ENCODE measurements around the gene ADGRG7. TPM values are rescaled to one million over a fixed set of nuclear protein-coding genes. Genes with fewer than 3 reads are reported as not detected.
"Not testable (repeated sequence)": the region's sequence is repeated elsewhere in the genome, so short reads cannot be mapped to it uniquely, and the experiment has no call there.

ADGRG7 gene
- total RNA-seq, 1 experiment from 2014 or later: not detected

DNA sequence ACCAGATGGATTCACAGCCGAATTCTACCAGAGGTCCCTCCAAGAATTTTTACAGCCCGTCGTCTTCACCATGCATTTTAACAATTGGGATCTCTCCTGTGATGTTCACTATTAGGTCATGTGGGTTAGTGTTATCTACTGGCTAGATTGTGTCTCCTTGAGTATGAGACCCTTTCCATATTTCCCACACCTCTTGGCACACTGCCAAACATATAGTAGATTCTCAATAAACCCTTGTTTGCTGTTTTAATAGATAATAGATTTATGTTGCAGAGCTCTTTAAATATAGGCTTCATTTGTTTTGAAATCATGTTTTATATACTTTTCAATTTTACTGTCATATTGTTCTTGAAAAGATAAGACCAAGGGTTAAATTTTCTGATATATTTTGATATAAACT, 34.9 kb upstream of the ADGRG7 start:
- Histone ChIP-seq H3K4me3 (ENCODE audit: low read length) (no peak overlapping the region), H3K4me1 (ENCODE audit: low read length) (no peaks in the 10 kb centered on the region), H3K4me2 (ENCODE audit: low read depth, low read length, poor library complexity, severe bottlenecking) (no peak overlapping the region), H2AFZ (ENCODE audit: low read length) (no peak overlapping the region), H3K9me2 (replicated peaks; ENCODE audit: insufficient read depth, low read length) (no peaks in the 10 kb centered on the region), H3K27me3 (ENCODE audit: low read length) (no peaks in the 10 kb centered on the region), H3K9ac (ENCODE audit: low read length) (no peak overlapping the region), H3K36me3 (ENCODE audit: insufficient read depth, low read length) (no peaks in the 10 kb centered on the region), H3K27ac (ENCODE audit: low read length) (no peak overlapping the region), H3K79me2 (ENCODE audit: low read length) (no peaks in the 10 kb centered on the region), H3K9me3 (ENCODE audit: low read length) (no peaks in the 10 kb centered on the region), H4K20me1 (ENCODE audit: insufficient read depth, low read depth, low read length) (no peaks in the 10 kb centered on the region)
- DNase-seq: no peak

DNA sequence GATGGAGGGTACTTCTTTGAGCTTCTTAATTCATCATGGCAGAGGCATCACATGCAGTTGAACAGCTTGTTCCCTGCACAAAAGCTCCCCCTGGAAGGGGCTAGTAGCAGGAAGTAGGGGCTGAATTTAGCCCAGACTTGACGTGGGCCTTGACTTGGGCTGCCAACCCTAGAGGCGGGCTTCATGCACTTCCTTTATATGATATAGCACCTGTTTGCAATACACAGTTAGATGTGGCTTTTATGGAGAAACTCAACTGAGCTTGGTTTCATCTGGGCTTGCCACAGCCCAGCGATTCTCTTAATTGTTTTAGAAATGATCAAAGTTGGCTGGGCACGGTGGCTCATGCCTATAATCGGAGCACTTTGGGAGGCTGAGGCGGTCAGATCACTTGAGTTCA, 33.7 kb upstream of the ADGRG7 start:
- Histone ChIP-seq H3K9me2 (replicated peaks; ENCODE audit: insufficient read depth, low read length) (no peaks in the 10 kb centered on the region), H3K4me2 (ENCODE audit: low read depth, low read length, poor library complexity, severe bottlenecking) (no peak overlapping the region), H3K4me1 (ENCODE audit: low read length) (no peaks in the 10 kb centered on the region), H4K20me1 (ENCODE audit: insufficient read depth, low read depth, low read length) (no peaks in the 10 kb centered on the region), H3K9ac (ENCODE audit: low read length) (no peak overlapping the region), H3K4me3 (ENCODE audit: low read length) (no peak overlapping the region), H3K79me2 (ENCODE audit: low read length) (no peaks in the 10 kb centered on the region), H3K27me3 (ENCODE audit: low read length) (no peaks in the 10 kb centered on the region), H3K27ac (ENCODE audit: low read length) (no peak overlapping the region), H3K9me3 (ENCODE audit: low read length) (no peaks in the 10 kb centered on the region), H3K36me3 (ENCODE audit: insufficient read depth, low read length) (no peaks in the 10 kb centered on the region), H2AFZ (ENCODE audit: low read length) (no peak overlapping the region)
- no peak for DNase-seq

DNA sequence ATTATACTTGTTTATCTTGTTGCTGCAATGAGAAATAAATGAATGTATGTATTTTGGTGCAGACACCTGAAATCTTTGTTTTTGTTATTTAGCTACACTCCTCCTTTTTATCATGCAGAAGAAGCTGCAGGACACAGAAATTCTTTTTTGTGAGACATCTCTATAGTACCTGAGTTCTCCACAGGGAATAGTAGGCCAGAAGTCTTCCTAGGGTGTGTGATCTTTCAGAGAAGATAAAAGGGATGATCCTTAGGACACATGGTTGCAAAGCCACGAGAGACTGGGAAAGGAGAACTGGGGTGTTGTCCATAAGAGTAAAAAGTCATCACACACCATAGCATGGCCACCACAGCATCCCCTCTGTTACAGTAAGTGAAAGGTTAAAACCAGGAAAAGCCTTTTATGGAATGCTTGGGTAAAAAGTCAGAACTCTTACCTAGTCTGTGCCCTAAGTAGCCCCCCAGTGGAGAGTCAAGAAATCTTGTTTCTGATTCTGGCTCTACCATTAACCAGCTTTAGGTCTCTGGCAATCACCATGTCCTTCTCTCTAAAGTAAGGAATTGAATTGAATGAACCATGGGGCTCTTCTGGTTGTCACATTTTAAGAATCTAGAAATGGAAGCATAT, 31.9 kb upstream of the ADGRG7 start:
- Histone ChIP-seq H2AFZ (ENCODE audit: low read length) (no peak overlapping the region), H3K9ac (ENCODE audit: low read length) (no peak overlapping the region), H3K9me2 (replicated peaks; ENCODE audit: insufficient read depth, low read length) (no peaks in the 10 kb centered on the region), H3K27ac (ENCODE audit: low read length) (no peak overlapping the region), H3K79me2 (ENCODE audit: low read length) (no peaks in the 10 kb centered on the region), H3K4me2 (ENCODE audit: low read depth, low read length, poor library complexity, severe bottlenecking) (no peak overlapping the region), H3K36me3 (ENCODE audit: insufficient read depth, low read length) (no peaks in the 10 kb centered on the region), H3K4me1 (ENCODE audit: low read length) (no peaks in the 10 kb centered on the region), H3K9me3 (ENCODE audit: low read length) (no peaks in the 10 kb centered on the region), H4K20me1 (ENCODE audit: insufficient read depth, low read depth, low read length) (no peaks in the 10 kb centered on the region), H3K27me3 (ENCODE audit: low read length) (no peaks in the 10 kb centered on the region), H3K4me3 (ENCODE audit: low read length) (no peak overlapping the region)
- no peak for DNase-seq

DNA sequence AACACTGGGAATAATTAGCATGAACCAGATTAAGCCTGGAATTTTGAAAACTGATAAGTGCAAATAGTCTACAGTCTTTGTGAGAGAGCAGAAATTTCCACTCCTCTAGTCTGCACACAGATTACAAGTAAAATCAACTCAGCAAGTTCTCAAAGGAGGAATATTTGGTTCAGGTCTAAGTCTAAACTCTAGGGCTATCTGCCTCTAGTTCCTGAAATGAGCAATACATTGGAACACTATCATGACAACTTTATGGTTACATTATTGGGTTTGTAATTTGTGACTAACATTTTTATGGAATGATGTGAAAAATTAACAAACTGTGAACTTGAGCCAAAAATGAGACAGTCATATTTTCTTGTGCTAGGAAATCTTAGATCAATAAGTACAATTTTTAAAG, 30.8 kb upstream of the ADGRG7 start:
- Histone ChIP-seq H3K9ac (ENCODE audit: low read length) (no peak overlapping the region), H3K9me2 (replicated peaks; ENCODE audit: insufficient read depth, low read length) (no peaks in the 10 kb centered on the region), H2AFZ (ENCODE audit: low read length) (no peak overlapping the region), H3K36me3 (ENCODE audit: insufficient read depth, low read length) (no peaks in the 10 kb centered on the region), H3K4me3 (ENCODE audit: low read length) (no peak overlapping the region), H3K4me1 (ENCODE audit: low read length) (no peaks in the 10 kb centered on the region), H4K20me1 (ENCODE audit: insufficient read depth, low read depth, low read length) (no peaks in the 10 kb centered on the region), H3K79me2 (ENCODE audit: low read length) (no peaks in the 10 kb centered on the region), H3K4me2 (ENCODE audit: low read depth, low read length, poor library complexity, severe bottlenecking) (no peak overlapping the region), H3K27me3 (ENCODE audit: low read length) (no peaks in the 10 kb centered on the region), H3K27ac (ENCODE audit: low read length) (no peak overlapping the region), H3K9me3 (ENCODE audit: low read length) (no peaks in the 10 kb centered on the region)
- DNase-seq: no peak

DNA sequence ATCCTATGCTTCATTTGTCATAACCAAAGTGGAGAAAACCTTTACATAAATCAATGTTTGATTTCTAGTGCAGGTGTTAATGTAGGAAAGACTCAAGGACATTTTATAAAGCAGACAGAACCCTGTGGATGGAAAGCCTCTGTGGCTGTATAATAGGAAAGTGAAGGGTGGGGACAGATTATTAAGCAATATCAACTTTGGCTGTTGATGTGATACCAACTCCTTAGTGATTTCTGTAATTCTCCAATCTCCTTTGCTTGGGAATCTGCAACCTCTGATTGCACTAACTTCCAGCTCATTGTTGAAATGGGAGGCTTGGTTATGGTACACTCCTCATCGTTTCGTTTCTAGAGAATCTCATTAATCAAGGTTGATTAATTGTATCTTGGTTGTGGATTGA, 29.3 kb upstream of the ADGRG7 start:
- no peaks in the 10 kb centered on the region for H3K27me3 ChIP-seq (ENCODE audit: low read length)
- no peak overlapping the region for H3K4me3 ChIP-seq (ENCODE audit: low read length)
- H3K27ac ChIP-seq (ENCODE audit: low read length): no peak overlapping the region
- H3K79me2 ChIP-seq (ENCODE audit: low read length): no peaks in the 10 kb centered on the region
- H4K20me1 ChIP-seq (ENCODE audit: insufficient read depth, low read depth, low read length): no peaks in the 10 kb centered on the region
- H3K9me3 ChIP-seq (ENCODE audit: low read length): no peaks in the 10 kb centered on the region
- H3K36me3 ChIP-seq (ENCODE audit: insufficient read depth, low read length): no peaks in the 10 kb centered on the region
- no peaks in the 10 kb centered on the region for H3K9me2 ChIP-seq (replicated peaks; ENCODE audit: insufficient read depth, low read length)
- no peak for DNase-seq
- H3K4me1 ChIP-seq (ENCODE audit: low read length): no peaks in the 10 kb centered on the region
- no peak overlapping the region for H3K4me2 ChIP-seq (ENCODE audit: low read depth, low read length, poor library complexity, severe bottlenecking)
- H3K9ac ChIP-seq (ENCODE audit: low read length): no peak overlapping the region
- H2AFZ ChIP-seq (ENCODE audit: low read length): no peak overlapping the region

DNA sequence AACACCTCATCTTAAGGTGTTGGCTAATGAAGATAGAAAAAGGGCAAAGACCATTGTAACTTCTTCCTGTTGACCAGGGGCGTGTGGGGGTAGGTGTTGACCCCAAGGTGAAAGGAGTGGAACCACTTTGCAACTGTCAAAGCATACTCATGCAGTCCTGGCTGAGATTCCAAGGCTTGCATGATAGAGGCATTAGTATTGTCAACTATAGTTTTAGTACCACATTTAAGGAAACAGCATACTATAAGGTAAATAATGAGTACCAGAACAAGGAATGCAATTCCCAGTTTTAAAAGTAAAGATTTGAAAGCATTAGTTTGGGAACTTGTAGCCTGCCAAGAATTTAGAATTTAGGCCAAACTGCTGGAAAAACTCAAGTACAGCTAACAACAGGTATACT, 27.8 kb upstream of the ADGRG7 start:
- Histone ChIP-seq H3K36me3 (ENCODE audit: insufficient read depth, low read length) (no peaks in the 10 kb centered on the region), H3K79me2 (ENCODE audit: low read length) (no peaks in the 10 kb centered on the region), H3K27ac (ENCODE audit: low read length) (no peak overlapping the region), H3K4me3 (ENCODE audit: low read length) (no peak overlapping the region), H2AFZ (ENCODE audit: low read length) (no peak overlapping the region), H3K4me1 (ENCODE audit: low read length) (no peaks in the 10 kb centered on the region), H3K27me3 (ENCODE audit: low read length) (no peaks in the 10 kb centered on the region), H3K9me3 (ENCODE audit: low read length) (no peaks in the 10 kb centered on the region), H3K4me2 (ENCODE audit: low read depth, low read length, poor library complexity, severe bottlenecking) (no peak overlapping the region), H3K9me2 (replicated peaks; ENCODE audit: insufficient read depth, low read length) (no peaks in the 10 kb centered on the region), H4K20me1 (ENCODE audit: insufficient read depth, low read depth, low read length) (no peaks in the 10 kb centered on the region), H3K9ac (ENCODE audit: low read length) (no peak overlapping the region)
- no peak for DNase-seq

DNA sequence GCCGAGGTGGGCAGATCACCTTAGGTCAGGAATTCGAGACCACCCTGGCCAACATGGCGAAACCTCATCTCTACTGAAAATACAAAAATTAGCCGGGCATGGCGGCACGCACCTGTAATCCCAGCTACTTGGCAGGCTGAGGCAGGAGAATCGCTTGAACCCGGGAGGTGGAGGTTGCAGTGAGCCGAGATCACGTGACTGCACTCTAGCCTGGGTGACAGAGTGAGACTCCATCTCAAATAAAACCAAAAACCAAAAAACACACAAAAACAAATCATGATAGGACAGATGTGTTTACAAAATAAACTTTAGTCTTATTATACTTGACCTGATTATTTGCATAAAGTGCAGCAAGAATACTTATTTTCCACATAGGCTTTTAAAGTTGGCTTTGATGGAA, 27.2 kb upstream of the ADGRG7 start:
- not testable (repeated sequence) for DNase-seq; H3K36me3 ChIP-seq (ENCODE audit: insufficient read depth, low read length); H3K9ac ChIP-seq (ENCODE audit: low read length); H3K27ac ChIP-seq (ENCODE audit: low read length); H3K4me1 ChIP-seq (ENCODE audit: low read length); H3K9me2 ChIP-seq (replicated peaks; ENCODE audit: insufficient read depth, low read length); H3K4me3 ChIP-seq (ENCODE audit: low read length); H3K79me2 ChIP-seq (ENCODE audit: low read length); H4K20me1 ChIP-seq (ENCODE audit: insufficient read depth, low read depth, low read length); H3K9me3 ChIP-seq (ENCODE audit: low read length); H3K27me3 ChIP-seq (ENCODE audit: low read length); H2AFZ ChIP-seq (ENCODE audit: low read length); H3K4me2 ChIP-seq (ENCODE audit: low read depth, low read length, poor library complexity, severe bottlenecking)

DNA sequence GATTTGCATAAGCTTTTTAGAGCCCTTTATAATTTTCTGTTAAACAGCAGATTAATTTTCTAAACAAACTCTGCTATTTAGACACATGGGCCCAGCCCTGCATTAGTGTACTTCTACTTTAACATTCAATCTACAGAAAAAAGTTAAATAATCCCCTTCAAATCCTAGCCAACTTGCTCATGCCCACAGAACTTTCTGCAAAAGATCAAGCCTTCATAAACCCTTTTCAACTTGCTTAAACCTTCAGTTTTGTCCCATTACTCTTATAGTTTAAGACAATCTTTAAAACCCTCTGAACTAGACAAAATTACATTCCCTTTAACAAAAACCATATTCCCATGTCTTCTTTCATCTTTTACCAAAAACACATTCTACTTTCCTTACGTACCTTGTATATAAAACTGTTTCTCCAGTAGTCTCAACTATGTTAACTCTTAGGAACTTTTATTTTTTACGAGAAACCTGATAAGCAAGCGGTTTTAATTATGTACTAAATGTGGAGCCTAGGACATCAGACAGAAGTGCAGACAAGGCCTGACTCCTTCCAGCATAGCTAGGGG, 25.2 kb upstream of the ADGRG7 start:
- H3K9me2 ChIP-seq (replicated peaks; ENCODE audit: insufficient read depth, low read length): no peaks in the 10 kb centered on the region
- no peaks in the 10 kb centered on the region for H3K4me1 ChIP-seq (ENCODE audit: low read length)
- H3K36me3 ChIP-seq (ENCODE audit: insufficient read depth, low read length): no peaks in the 10 kb centered on the region
- no peak overlapping the region for H3K9ac ChIP-seq (ENCODE audit: low read length)
- DNase-seq: no peak
- no peak overlapping the region for H2AFZ ChIP-seq (ENCODE audit: low read length)
- H3K4me3 ChIP-seq (ENCODE audit: low read length): no peak overlapping the region
- H3K4me2 ChIP-seq (ENCODE audit: low read depth, low read length, poor library complexity, severe bottlenecking): no peak overlapping the region
- no peaks in the 10 kb centered on the region for H3K79me2 ChIP-seq (ENCODE audit: low read length)
- no peaks in the 10 kb centered on the region for H3K9me3 ChIP-seq (ENCODE audit: low read length)
- no peaks in the 10 kb centered on the region for H4K20me1 ChIP-seq (ENCODE audit: insufficient read depth, low read depth, low read length)
- no peak overlapping the region for H3K27ac ChIP-seq (ENCODE audit: low read length)
- no peaks in the 10 kb centered on the region for H3K27me3 ChIP-seq (ENCODE audit: low read length)
